HepG2 (cell line): ENCODE measurements around the gene RAB40C. TPM values are rescaled to one million over a fixed set of nuclear protein-coding genes. Genes with fewer than 3 reads are reported as not detected.

Experiments
- GZF1 ChIP-seq: sonication (generic); formaldehyde crosslinking; IDR thresholded peaks from 2 replicates; pipeline ENCODE4 v1.5.1; 2020; ENCODE audit warnings: mild to moderate bottlenecking, missing genetic modification reagents
- KLF11 ChIP-seq: IDR thresholded peaks from 2 replicates; pipeline ENCODE4 v1.6.1; 2016; ENCODE audit warnings: missing compliant biosample characterization
- PAXIP1 ChIP-seq: sonication (generic); formaldehyde crosslinking; conservative IDR thresholded peaks from 2 replicates; pipeline ENCODE4 v1.4.0; 2020; ENCODE audit warnings: mild to moderate bottlenecking, missing genetic modification reagents, moderate library complexity
- RBAK ChIP-seq: sonication (generic); formaldehyde crosslinking; IDR thresholded peaks from 2 replicates; pipeline ENCODE4 v1.5.1; 2020; ENCODE audit warnings: mild to moderate bottlenecking, missing genetic modification reagents
- REPIN1 ChIP-seq: sonication (generic); formaldehyde crosslinking; IDR thresholded peaks from 2 replicates; pipeline ENCODE4 v1.8.0; 2022; ENCODE audit warnings: missing genetic modification reagents, low read depth, mild to moderate bottlenecking, borderline replicate concordance
- ZFP91 ChIP-seq: sonication (generic); formaldehyde crosslinking; IDR thresholded peaks from 2 replicates; pipeline ENCODE4 v1.9.0; 2022; ENCODE audit warnings: missing genetic modification reagents, mild to moderate bottlenecking, borderline replicate concordance
- ZFY ChIP-seq: sonication (generic); formaldehyde crosslinking; IDR thresholded peaks from 2 replicates; pipeline ENCODE4 v1.4.0; 2020; ENCODE audit warnings: missing genetic modification reagents
- ZKSCAN5 ChIP-seq: sonication (generic); formaldehyde crosslinking; IDR thresholded peaks from 2 replicates; pipeline ENCODE4 v1.5.1; 2020; ENCODE audit warnings: mild to moderate bottlenecking, missing genetic modification reagents
- ZMYM3 ChIP-seq: sonication (generic); formaldehyde crosslinking; IDR thresholded peaks from 2 replicates; pipeline ENCODE4 v1.5.1; 2020; ENCODE audit warnings: mild to moderate bottlenecking, missing genetic modification reagents
- ZNF292 ChIP-seq: sonication (generic); formaldehyde crosslinking; IDR thresholded peaks from 2 replicates; pipeline ENCODE4 v1.8.1; 2022; ENCODE audit warnings: mild to moderate bottlenecking, low read depth, missing genetic modification reagents, borderline replicate concordance
- ZNF317 ChIP-seq: sonication (generic); formaldehyde crosslinking; IDR thresholded peaks from 2 replicates; pipeline ENCODE4 v1.5.0; 2020; ENCODE audit warnings: mild to moderate bottlenecking, missing genetic modification reagents
- ZNF430 ChIP-seq: sonication (generic); formaldehyde crosslinking; IDR thresholded peaks from 2 replicates; pipeline ENCODE4 v1.9.0; 2021; ENCODE audit warnings: mild to moderate bottlenecking, missing genetic modification reagents
- ZNF503 ChIP-seq: sonication (generic); formaldehyde crosslinking; IDR thresholded peaks from 2 replicates; pipeline ENCODE4 v1.4.0; 2020; ENCODE audit warnings: missing genetic modification reagents
- ZNF574 ChIP-seq: sonication (generic); formaldehyde crosslinking; IDR thresholded peaks from 2 replicates; pipeline ENCODE4 v1.4.0; 2020; ENCODE audit warnings: missing genetic modification reagents
- ZNF761 ChIP-seq: sonication (generic); formaldehyde crosslinking; conservative IDR thresholded peaks from 2 replicates; pipeline ENCODE4 v1.4.0; 2020; ENCODE audit warnings: mild to moderate bottlenecking, missing genetic modification reagents
- polyA plus RNA-seq, 8 experiments: library from polyadenylated mRNA; depleted of rRNA in 3 of 8; stranded (reverse) in 7 of 8; unstranded in 1 of 8; fragments of >200 nt; fragmentation: Illumina TruSeq in 4 of 8; extraction: Trizol in 4 of 8; gene quantifications; 2 replicates each; pipeline versions ENCODE4 v1.2.1 to v1.2.3, GENCODE V29; 2011 to 2016; ENCODE audit warnings: low read depth in 4 of 8, missing spikeins in 1 of 8, mixed read lengths in 1 of 8; ENCODE audit not compliant: insufficient read depth in 1 of 8
- total RNA-seq, 5 experiments: library from RNA; depleted of rRNA; stranded (reverse); fragments of >200 nt; fragmentation: Illumina TruSeq; extraction: Trizol; gene quantifications; 2 replicates each; pipeline ENCODE4 v1.2.3, GENCODE V29; 2016; ENCODE audit warnings: low read depth in 1 of 5

Gene RAB40C
- total and polyA plus RNA-seq, 2 of the 13 experiments (the other 11 are each of a cell fraction or from before 2014, with no cell fraction given): 7.7 to 11.5 TPM

- peak; percentile 48; the same call in 1 of the 2 replicates for TF ChIP-seq REPIN1 (CRISPR knock-in tag)
- peak; percentile 89 for TF ChIP-seq ZMYM3 (CRISPR knock-in tag)
- peak; percentile 64; the same call in 1 of the 2 replicates for TF ChIP-seq ZFP91 (CRISPR knock-in tag)
- TF ChIP-seq ZNF317 (CRISPR knock-in tag): peak; percentile 68; the same call in 1 of the 2 replicates
- TF ChIP-seq ZKSCAN5 (CRISPR knock-in tag): peak; percentile 60; the same call in 1 of the 2 replicates
- TF ChIP-seq ZFY (CRISPR knock-in tag): peak; percentile 26; the same call in 1 of the 2 replicates
- TF ChIP-seq ZNF430: peak; percentile 80
- TF ChIP-seq ZNF292 (CRISPR knock-in tag): peak; percentile 82; the same call in 1 of the 2 replicates
- peak; percentile 95 for TF ChIP-seq PAXIP1 (CRISPR knock-in tag)
- peak; percentile 66 for TF ChIP-seq ZNF574 (CRISPR knock-in tag)
- no peak for TF ChIP-seq KLF11 (CRISPR knock-in tag)
- TF ChIP-seq RBAK: peak; percentile 51; the same call in 1 of the 2 replicates
- no peak; the same call in 1 of the 2 replicates for TF ChIP-seq ZNF503 (CRISPR knock-in tag)
- TF ChIP-seq ZNF761 (CRISPR knock-in tag): peak; percentile 46; the same call in 1 of the 2 replicates
- TF ChIP-seq GZF1: peak; percentile 66; the same call in 1 of the 2 replicates
Observed at GRCh38 chr16:558298-559020, 31.4 kb upstream of the RAB40C start (continued).
